H1 (cell line): ENCODE results near the gene CIROP. TPM values are rescaled to one million over a fixed set of nuclear protein-coding genes. Genes with fewer than 3 reads are reported as not detected.

ENCODE experiments used
- BACH1 ChIP-seq: IDR thresholded peaks from 2 replicates; pipeline ENCODE4 v1.6.1; 2012; ENCODE audit warnings: low read length, improper control_type of control experiment
- RAD21 ChIP-seq, 2 experiments: IDR thresholded peaks in 1 of 2; conservative IDR thresholded peaks in 1 of 2; 2 replicates each; pipeline ENCODE4 v1.6.1; 2011; ENCODE audit warnings: low read depth in 2 of 2, low read length in 2 of 2, improper control_type of control experiment in 1 of 2, inconsistent platforms in 1 of 2, mild to moderate bottlenecking in 1 of 2, moderate library complexity in 1 of 2
- RBBP5 ChIP-seq: IDR thresholded peaks from 2 replicates; pipeline ENCODE4 v1.7.1; 2012; ENCODE audit warnings: low read depth, mild to moderate bottlenecking, inconsistent platforms, low read length, moderate library complexity, borderline replicate concordance
- RFX5 ChIP-seq: IDR thresholded peaks from 2 replicates; pipeline ENCODE4 v1.6.1; 2011; ENCODE audit warnings: low read depth, low read length, improper control_type of control experiment, borderline replicate concordance
- SP4 ChIP-seq: IDR thresholded peaks from 2 replicates; pipeline ENCODE4 v1.6.1; 2012; ENCODE audit warnings: low read length, inconsistent platforms
- TAF1 ChIP-seq: IDR thresholded peaks from 2 replicates; pipeline ENCODE4 v1.6.1; 2011; ENCODE audit warnings: mild to moderate bottlenecking, low read depth, low read length
- polyA plus RNA-seq, 7 experiments: library from polyadenylated mRNA; depleted of rRNA in 3 of 7; stranded (reverse) in 5 of 7; unstranded in 2 of 7; fragments of >200 nt in 5 of 7; fragments of 200-250 nt in 2 of 7; gene quantifications; 1 replicate in 5 of 7; 2 replicates in 1 of 7; 4 replicates in 1 of 7; pipeline versions ENCODE4 v1.2.1 to v1.2.3, GENCODE V29; 2011 to 2013; ENCODE audit warnings: missing spikeins in 2 of 7, mixed read lengths in 2 of 7
- total RNA-seq: library from RNA; stranded (reverse); fragmentation: NEBNext Ultra II Directional; extraction: Animal tissue kit (Norgen Biotek cat#: 25700); gene quantifications from 2 replicates; pipeline ENCODE4 v1.2.1, GENCODE V29; 2021

CIROP gene
- total and polyA plus RNA-seq, 2 of the 8 experiments (the other 6 are each of a cell fraction or from before 2014, with no cell fraction given), result 0.06 TPM; not detected in 1

DNA sequence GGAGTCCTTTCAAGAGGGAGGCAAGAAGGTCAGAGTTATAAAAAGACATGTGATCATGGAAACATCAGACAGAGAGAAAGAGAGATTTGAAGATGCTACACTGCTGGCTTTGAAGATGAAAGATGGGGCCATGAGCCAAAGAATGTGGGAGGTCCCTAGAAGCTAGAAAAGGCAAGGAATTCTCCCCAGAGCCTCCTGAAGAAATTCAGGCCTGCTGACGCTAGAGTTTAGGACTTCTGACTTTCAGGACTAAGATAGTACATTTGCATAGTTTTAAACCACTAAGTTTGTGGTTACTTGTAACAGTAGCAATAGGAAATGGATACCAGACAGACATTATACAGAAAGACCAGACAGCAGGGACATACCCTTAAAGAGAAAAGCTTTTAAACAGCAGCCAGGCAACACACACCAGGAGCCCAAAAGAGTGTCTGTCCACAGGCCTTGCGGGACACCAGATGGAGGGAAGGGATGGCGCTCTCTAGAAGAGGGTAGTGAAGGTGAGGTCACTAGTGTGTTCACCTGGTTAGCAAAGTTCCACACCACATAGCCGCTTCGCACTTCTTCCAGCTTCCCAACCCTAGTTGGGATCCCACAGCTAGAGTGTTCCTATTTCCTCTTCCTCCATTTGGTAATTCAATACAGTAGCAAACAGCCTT, 43.9 kb upstream of the CIROP start (continued):
- TF ChIP-seq RFX5, result no peak
- no peak for TF ChIP-seq RAD21 (IDR thresholded peaks at IDR 0.05 in 1 of 2, conservative IDR thresholded peaks at IDR 0.05 in 1 of 2; ENCODE audit: low read depth in 2 of 2, low read length in 2 of 2)
- no peak for TF ChIP-seq TAF1
- no peak for TF ChIP-seq RBBP5
- TF ChIP-seq BACH1, result no peak
- TF ChIP-seq SP4, result no peak
- TF ChIP-seq, all 59 proteins: peak for 0
